ENCODE measurements around the gene CNOT10.
"Not testable (repeated sequence)": the region's sequence is repeated elsewhere in the genome, so short reads cannot be mapped to it uniquely, and the experiment has no call there.

The CNOT10 gene

GRCh38 chr3:32794487-32795308 lies 109.7 kb downstream of the CNOT10 start:
- WGBS = 87% methylated on average over 8 of the region's 8 CpGs
- 0 out of 2 replicates have a peak overlapping the region, but pooled peaks have one; percentile 2 for H3K9ac ChIP-seq (ENCODE audit: low read depth, low read length)
- H3K4me1 ChIP-seq (ENCODE audit: insufficient read depth, low read length) = peaks cover 9% of the 10 kb centered on the region; the same call in 1 of the 2 replicates
- 0 out of 2 replicates have a peak overlapping the region, but pooled peaks have one; percentile 27 for H3K27ac ChIP-seq (ENCODE audit: low read depth, low read length)
- H3K36me3 ChIP-seq (ENCODE audit: insufficient read depth, low read length) = no peaks in the 10 kb centered on the region
- H3K27me3 ChIP-seq (ENCODE audit: insufficient read depth, low read length) = no peaks in the 10 kb centered on the region
- no peaks in the 10 kb centered on the region for H3K9me3 ChIP-seq (ENCODE audit: insufficient read depth, low read depth, low read length)
- H3K4me3 ChIP-seq (ENCODE audit: low read length) = no peak overlapping the region

DNA sequence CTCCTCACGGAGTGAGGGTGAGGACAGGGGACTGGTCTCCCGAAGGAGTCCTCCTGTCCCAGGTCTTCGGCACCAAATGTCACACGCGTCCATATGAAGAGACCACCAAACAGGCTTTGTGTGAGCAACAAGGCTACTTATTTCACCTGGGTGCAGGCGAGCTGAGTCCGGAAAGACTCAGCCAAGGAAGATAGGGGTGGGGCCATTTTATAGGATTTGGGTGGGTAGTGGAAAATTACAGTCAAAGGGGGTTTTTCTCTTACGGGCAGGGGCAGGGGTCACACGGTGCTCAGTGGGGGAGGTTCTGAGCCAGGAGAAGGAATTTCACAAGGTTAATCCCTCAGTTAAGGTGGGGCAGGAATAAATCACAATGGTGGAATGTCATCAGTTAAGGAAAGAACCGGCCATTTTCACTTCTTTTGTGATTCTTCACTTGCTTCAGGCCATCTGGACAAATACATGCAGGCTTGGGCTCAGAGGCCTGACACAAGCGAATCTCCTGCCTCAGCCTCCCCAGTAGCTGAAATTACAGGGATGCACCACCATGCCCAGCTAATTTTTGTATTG lies 111.5 kb downstream of the CNOT10 start:
- H3K4me3 ChIP-seq (ENCODE audit: low read length); H3K36me3 ChIP-seq (ENCODE audit: insufficient read depth, low read length); H3K27ac ChIP-seq (ENCODE audit: low read depth, low read length); H3K9ac ChIP-seq (ENCODE audit: low read depth, low read length); H3K27me3 ChIP-seq (ENCODE audit: insufficient read depth, low read length); H3K9me3 ChIP-seq (ENCODE audit: insufficient read depth, low read depth, low read length): not testable (repeated sequence)
- H3K4me1 ChIP-seq (ENCODE audit: insufficient read depth, low read length) = peaks cover 18% of the 10 kb centered on the region
- WGBS = 81% methylated on average over 11 of the region's 11 CpGs

GRCh38 chr3:32797776-32798175 lies 112.8 kb downstream of the CNOT10 start:
- Histone ChIP-seq H3K9ac (ENCODE audit: low read depth, low read length) (no peak overlapping the region), H3K9me3 (ENCODE audit: insufficient read depth, low read depth, low read length) (no peaks in the 10 kb centered on the region), H3K4me3 (ENCODE audit: low read length) (no peak overlapping the region), H3K36me3 (ENCODE audit: insufficient read depth, low read length) (no peaks in the 10 kb centered on the region), H3K27ac (ENCODE audit: low read depth, low read length) (no peak overlapping the region), H3K27me3 (ENCODE audit: insufficient read depth, low read length) (no peaks in the 10 kb centered on the region), H3K4me1 (ENCODE audit: insufficient read depth, low read length) (peaks cover 16% of the 10 kb centered on the region)
- 95% methylated on average over 1 of the region's 2 CpGs for WGBS

DNA sequence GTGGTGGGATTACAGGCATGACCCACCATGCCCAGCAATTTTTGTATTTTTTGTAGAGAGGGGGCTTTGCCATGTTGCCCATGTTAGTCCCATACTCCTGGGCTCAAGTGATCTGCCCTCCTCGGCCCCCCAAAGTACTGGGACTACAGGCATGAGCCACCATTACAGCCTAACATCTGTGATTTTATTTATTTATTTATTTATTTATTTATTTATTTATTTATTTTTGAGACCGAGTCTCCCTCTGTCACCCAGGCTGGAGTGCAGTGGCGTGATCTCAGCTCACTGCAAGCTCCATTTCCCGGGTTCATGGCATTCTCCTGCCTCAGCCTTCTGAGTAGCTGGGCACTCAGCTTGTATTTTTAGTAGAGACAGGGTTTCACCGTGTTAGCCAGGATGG lies 116.5 kb downstream of the CNOT10 start:
- not testable (repeated sequence) for H3K9ac ChIP-seq (ENCODE audit: low read depth, low read length); H3K36me3 ChIP-seq (ENCODE audit: insufficient read depth, low read length); H3K27me3 ChIP-seq (ENCODE audit: insufficient read depth, low read length); H3K9me3 ChIP-seq (ENCODE audit: insufficient read depth, low read depth, low read length); H3K4me3 ChIP-seq (ENCODE audit: low read length); H3K27ac ChIP-seq (ENCODE audit: low read depth, low read length)
- peaks cover 10% of the 10 kb centered on the region for H3K4me1 ChIP-seq (ENCODE audit: insufficient read depth, low read length)
- 91% methylated on average over 5 of the region's 5 CpGs for WGBS

- Histone ChIP-seq H3K4me1 (ENCODE audit: insufficient read depth, low read length) (peaks cover 32% of the 10 kb centered on the region), H3K9ac (ENCODE audit: low read depth, low read length) (no peak overlapping the region), H3K9me3 (ENCODE audit: insufficient read depth, low read depth, low read length) (no peaks in the 10 kb centered on the region), H3K4me3 (ENCODE audit: low read length) (no peak overlapping the region), H3K27me3 (ENCODE audit: insufficient read depth, low read length) (no peaks in the 10 kb centered on the region), H3K36me3 (ENCODE audit: insufficient read depth, low read length) (peaks cover 6% of the 10 kb centered on the region; the same call in 1 of the 2 replicates), H3K27ac (ENCODE audit: low read depth, low read length) (no peak overlapping the region)
- WGBS = 40% methylated on average over 1 of the region's 2 CpGs
Measured at GRCh38 chr3:32813180-32813579, 128.2 kb downstream of the CNOT10 start.

GRCh38 chr3:32814361-32814760 lies 129.4 kb downstream of the CNOT10 start:
- Histone ChIP-seq H3K9me3 (ENCODE audit: insufficient read depth, low read depth, low read length) (no peaks in the 10 kb centered on the region; the same call in 1 of the 2 replicates), H3K9ac (ENCODE audit: low read depth, low read length) (peak overlapping the region; percentile 31; the same call in 1 of the 2 replicates), H3K4me1 (ENCODE audit: insufficient read depth, low read length) (peaks cover 32% of the 10 kb centered on the region), H3K36me3 (ENCODE audit: insufficient read depth, low read length) (peaks cover 16% of the 10 kb centered on the region), H3K27me3 (ENCODE audit: insufficient read depth, low read length) (no peaks in the 10 kb centered on the region), H3K4me3 (ENCODE audit: low read length) (peak overlapping the region; percentile 99), H3K27ac (ENCODE audit: low read depth, low read length) (peak overlapping the region; percentile 88; the same call in 1 of the 2 replicates)
- WGBS = 29% methylated on average over 5 of the region's 6 CpGs

DNA sequence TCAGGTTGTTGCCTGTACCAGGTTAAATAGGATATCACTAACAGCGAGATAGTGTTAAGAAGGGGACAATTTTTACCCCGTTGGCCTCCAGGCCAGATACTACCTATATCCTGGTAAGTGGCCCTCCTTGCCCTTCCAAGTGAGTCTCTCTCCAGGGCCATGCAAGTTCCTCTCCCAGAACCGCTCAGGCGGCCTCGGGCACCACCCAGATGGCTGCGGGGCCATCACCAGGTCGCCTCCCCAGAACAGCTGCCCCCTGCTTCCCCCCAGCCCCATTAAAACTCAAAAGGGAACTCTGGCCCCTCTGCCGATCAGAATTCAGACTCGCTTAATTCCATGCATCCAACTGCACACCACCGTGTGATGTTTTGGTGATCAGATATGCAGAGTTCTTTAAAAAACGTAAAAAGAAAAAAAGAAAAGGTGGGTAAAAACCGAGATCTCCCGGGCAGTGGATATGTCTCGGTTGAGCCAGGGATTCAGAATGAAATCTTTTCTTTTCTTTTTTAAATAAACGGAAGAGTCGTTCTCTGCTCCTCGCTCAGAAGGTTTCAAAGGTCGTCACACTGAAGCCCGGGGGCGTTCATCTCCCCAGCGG lies 131.0 kb downstream of the CNOT10 start:
- Histone ChIP-seq H3K9ac (ENCODE audit: low read depth, low read length) (peak overlapping the region; percentile 76), H3K9me3 (ENCODE audit: insufficient read depth, low read depth, low read length) (no peaks in the 10 kb centered on the region; the same call in 1 of the 2 replicates), H3K27ac (ENCODE audit: low read depth, low read length) (peak overlapping the region; percentile 88), H3K4me1 (ENCODE audit: insufficient read depth, low read length) (peaks cover 32% of the 10 kb centered on the region), H3K27me3 (ENCODE audit: insufficient read depth, low read length) (no peaks in the 10 kb centered on the region), H3K36me3 (ENCODE audit: insufficient read depth, low read length) (peaks cover 31% of the 10 kb centered on the region), H3K4me3 (ENCODE audit: low read length) (peak overlapping the region; percentile 99)
- WGBS = 1% methylated on average over 21 of the region's 21 CpGs

DNA sequence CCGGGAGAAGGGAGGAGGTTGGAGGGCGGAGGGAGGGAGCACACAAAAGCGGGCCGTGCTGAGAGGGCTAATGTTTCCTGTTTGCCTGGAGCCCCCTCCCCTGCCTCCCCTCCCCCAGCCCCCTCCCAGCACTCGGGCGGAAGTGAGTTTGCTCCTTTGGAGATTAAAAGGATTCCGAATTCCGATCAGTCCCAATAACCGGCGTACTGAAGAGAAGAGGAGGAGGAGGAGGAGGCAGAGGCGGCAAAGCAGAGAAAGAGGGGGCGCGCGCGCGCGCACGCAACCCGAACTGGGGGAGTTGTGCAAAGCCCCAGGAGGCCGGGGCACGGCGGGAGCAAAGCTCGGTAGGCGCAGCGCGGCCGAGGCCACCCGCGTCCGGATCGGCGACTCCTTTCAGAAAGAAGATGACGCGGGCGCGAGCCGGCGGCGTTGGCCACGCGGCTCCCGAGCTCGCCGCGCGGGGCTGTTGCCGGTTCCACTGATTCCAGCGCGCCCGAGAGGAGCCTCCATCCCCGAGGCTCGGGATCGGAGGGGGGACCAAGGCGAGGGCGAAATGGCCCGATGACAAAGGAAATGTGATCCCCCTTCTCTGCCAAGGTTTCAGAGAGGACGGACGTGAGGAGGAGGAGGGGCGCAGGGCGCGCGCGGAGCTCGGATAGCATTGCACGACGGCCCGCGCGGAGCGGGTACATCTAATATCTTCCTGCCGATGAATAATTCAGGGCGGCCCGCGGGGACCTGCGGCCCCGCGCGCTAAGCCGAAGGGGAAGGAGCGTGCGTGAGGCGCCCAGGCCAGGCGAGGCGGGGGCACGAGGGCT lies 131.7 kb downstream of the CNOT10 start:
- H3K36me3 ChIP-seq (ENCODE audit: insufficient read depth, low read length) = peaks cover 37% of the 10 kb centered on the region
- H3K4me1 ChIP-seq (ENCODE audit: insufficient read depth, low read length) = peaks cover 32% of the 10 kb centered on the region
- no peaks in the 10 kb centered on the region; the same call in 1 of the 2 replicates for H3K9me3 ChIP-seq (ENCODE audit: insufficient read depth, low read depth, low read length)
- peak overlapping the region; percentile 100 for H3K27ac ChIP-seq (ENCODE audit: low read depth, low read length)
- H3K9ac ChIP-seq (ENCODE audit: low read depth, low read length) = peak overlapping the region; percentile 98
- H3K27me3 ChIP-seq (ENCODE audit: insufficient read depth, low read length) = no peaks in the 10 kb centered on the region
- H3K4me3 ChIP-seq (ENCODE audit: low read length) = peak overlapping the region; percentile 99
- WGBS = under 1% methylated on average over 82 of the region's 85 CpGs

- peak overlapping the region; percentile 98 for H3K9ac ChIP-seq (ENCODE audit: low read depth, low read length)
- peak overlapping the region; percentile 99 for H3K4me3 ChIP-seq (ENCODE audit: low read length)
- peaks cover 37% of the 10 kb centered on the region for H3K36me3 ChIP-seq (ENCODE audit: insufficient read depth, low read length)
- H3K27ac ChIP-seq (ENCODE audit: low read depth, low read length) = peak overlapping the region; percentile 100
- WGBS = under 1% methylated on average over 49 of the region's 49 CpGs
- H3K4me1 ChIP-seq (ENCODE audit: insufficient read depth, low read length) = peaks cover 36% of the 10 kb centered on the region
- no peaks in the 10 kb centered on the region; the same call in 1 of the 2 replicates for H3K9me3 ChIP-seq (ENCODE audit: insufficient read depth, low read depth, low read length)
- H3K27me3 ChIP-seq (ENCODE audit: insufficient read depth, low read length) = no peaks in the 10 kb centered on the region
Measured at GRCh38 chr3:32817257-32817557, 132.2 kb downstream of the CNOT10 start.

DNA sequence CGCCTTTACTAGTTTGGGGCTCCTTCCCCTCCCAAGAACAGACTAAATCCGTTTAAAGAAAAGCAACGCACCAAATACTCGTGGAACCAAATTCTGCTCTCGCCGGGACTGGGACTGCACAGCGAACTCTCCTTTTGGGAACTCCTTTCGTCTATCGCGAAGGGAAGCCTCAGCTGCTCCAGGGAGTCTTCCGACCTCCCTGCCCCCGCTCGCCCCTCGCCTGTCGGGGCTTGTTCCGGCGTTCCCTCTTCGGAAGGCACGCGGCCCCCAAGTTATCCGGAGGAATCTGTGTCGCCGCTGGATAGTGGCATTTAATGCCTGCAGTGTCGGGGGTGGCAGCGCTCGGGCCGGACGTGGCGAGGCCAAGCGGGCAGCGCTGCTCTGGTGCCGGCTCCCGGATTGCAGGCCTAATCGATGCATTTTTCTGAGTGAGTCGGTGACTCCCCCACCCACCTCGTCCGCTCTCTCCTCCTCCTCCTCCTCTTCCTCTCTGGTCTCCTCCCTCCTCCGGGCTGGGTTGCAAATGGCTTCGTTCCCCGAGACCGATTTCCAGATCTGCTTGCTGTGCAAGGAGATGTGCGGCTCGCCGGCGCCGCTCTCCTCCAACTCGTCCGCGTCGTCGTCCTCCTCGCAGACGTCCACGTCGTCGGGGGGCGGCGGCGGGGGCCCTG lies 132.7 kb downstream of the CNOT10 start, which contains the start of gene TRIM71:
Gene TRIM71, plus strand, starts transcription at position 440 of the 671 bp plus-strand sequence. Its CDS starts 84 bp downstream, at position 524.
- Histone ChIP-seq H3K36me3 (ENCODE audit: insufficient read depth, low read length) (peaks cover 42% of the 10 kb centered on the region), H3K9me3 (ENCODE audit: insufficient read depth, low read depth, low read length) (no peaks in the 10 kb centered on the region; the same call in 1 of the 2 replicates), H3K27me3 (ENCODE audit: insufficient read depth, low read length) (no peaks in the 10 kb centered on the region), H3K4me3 (ENCODE audit: low read length) (peak within 1 kb of the TSS; percentile 99), H3K9ac (ENCODE audit: low read depth, low read length) (peak within 1 kb of the TSS; percentile 98), H3K4me1 (ENCODE audit: insufficient read depth, low read length) (peaks cover 39% of the 10 kb centered on the region), H3K27ac (ENCODE audit: low read depth, low read length) (peak within 1 kb of the TSS; percentile 100)
- WGBS = under 1% methylated on average over 59 of the region's 59 CpGs

Measured in HUES64 (cell line).